ENCODE data around the gene TNFRSF8.

- no peak for TF ChIP-seq CTCF (IDR thresholded peaks at IDR 0.05 in 4 of 5, conservative IDR thresholded peaks at IDR 0.05 in 1 of 5)
- TF ChIP-seq POLR2A (IDR thresholded peaks at IDR 0.05): no peak
These were observed 19.9 kb downstream of the TNFRSF8 start for GRCh38 chr1:12082988-12083387.
